GM12878 (cell line): ENCODE results near the gene SLC25A17. TPM values are rescaled to one million over a fixed set of nuclear protein-coding genes. Genes with fewer than 3 reads are reported as not detected.

Experiments
- ATF7 ChIP-seq: fragments of 450-650 bp; IDR thresholded peaks from 2 replicates; pipeline ENCODE4 v1.6.1; 2016; ENCODE audit warnings: low read depth, mild to moderate bottlenecking
- EP300 ChIP-seq, 2 experiments: fragments of 150-350 bp in 1 of 2; IDR thresholded peaks; 2 replicates each; pipeline ENCODE4 v1.6.1; 2011 to 2012; ENCODE audit warnings: low read depth in 2 of 2, low read length in 2 of 2, borderline replicate concordance in 1 of 2, improper control_type of control experiment in 1 of 2, inconsistent platforms in 1 of 2; ENCODE audit not compliant: control insufficient read depth in 1 of 2
- PAX5 ChIP-seq: IDR thresholded peaks from 2 replicates; pipeline ENCODE4 v1.6.1; 2011; ENCODE audit warnings: low read depth, low read length, borderline replicate concordance
- RB1 ChIP-seq: fragments of 450-650 bp; formaldehyde crosslinking; IDR thresholded peaks from 2 replicates; pipeline ENCODE4 v1.6.1; 2017; ENCODE audit warnings: mild to moderate bottlenecking, borderline replicate concordance
- SRF ChIP-seq, 2 experiments: IDR thresholded peaks; 2 replicates each; pipeline ENCODE4 v1.6.1; 2011; ENCODE audit warnings: low read depth in 2 of 2, low read length in 2 of 2, mild to moderate bottlenecking in 1 of 2, moderate library complexity in 1 of 2
- SUPT20H ChIP-seq: IDR thresholded peaks from 2 replicates; pipeline ENCODE4 v1.6.1; 2011; ENCODE audit warnings: low read depth, mild to moderate bottlenecking, low read length, moderate library complexity, borderline replicate concordance; ENCODE audit not compliant: control insufficient read depth
- polyA plus RNA-seq, 11 experiments: library from polyadenylated mRNA; depleted of rRNA in 4 of 11; unstranded in 6 of 11; stranded (reverse) in 5 of 11; fragments of >200 nt; fragmentation: Nextera tagmentation in 4 of 11; fragmentation: Illumina TruSeq in 1 of 11; extraction: Ambion mirVana in 4 of 11; extraction: Trizol in 1 of 11; gene quantifications; 1 replicate in 1 of 11; 2 replicates in 10 of 11; pipeline versions ENCODE4 v1.2.1 to v1.2.3, GENCODE V29; 2011 to 2016; ENCODE audit warnings: inconsistent platforms in 2 of 11, missing spikeins in 2 of 11, low read depth in 1 of 11
- total RNA-seq, 4 experiments: library from RNA; depleted of rRNA in 3 of 4; stranded (reverse); fragments of >200 nt in 3 of 4; fragmentation: Illumina TruSeq in 1 of 4; extraction: Trizol in 1 of 4; gene quantifications; 2 replicates each; pipeline versions ENCODE4 v1.2.1 to v1.2.3, GENCODE V29; 2013 to 2021
- TF ChIP-seq, protein P1 (sequence below): IDR thresholded peaks from 2 replicates; pipeline ENCODE4 v1.6.1; 2011; ENCODE audit warnings: mild to moderate bottlenecking, low read depth, low read length, moderate library complexity; ENCODE audit not compliant: insufficient replicate concordance
- TF ChIP-seq, protein P2 (sequence below): IDR thresholded peaks from 2 replicates; pipeline ENCODE4 v1.6.1; 2012; ENCODE audit warnings: mild to moderate bottlenecking, low read depth, low read length

SLC25A17 gene
- total and polyA plus RNA-seq, 10 of the 15 experiments (the other 5 are each of a cell fraction or from before 2014, with no cell fraction given) = 37.5 to 113 (median 62.3) TPM

DNA sequence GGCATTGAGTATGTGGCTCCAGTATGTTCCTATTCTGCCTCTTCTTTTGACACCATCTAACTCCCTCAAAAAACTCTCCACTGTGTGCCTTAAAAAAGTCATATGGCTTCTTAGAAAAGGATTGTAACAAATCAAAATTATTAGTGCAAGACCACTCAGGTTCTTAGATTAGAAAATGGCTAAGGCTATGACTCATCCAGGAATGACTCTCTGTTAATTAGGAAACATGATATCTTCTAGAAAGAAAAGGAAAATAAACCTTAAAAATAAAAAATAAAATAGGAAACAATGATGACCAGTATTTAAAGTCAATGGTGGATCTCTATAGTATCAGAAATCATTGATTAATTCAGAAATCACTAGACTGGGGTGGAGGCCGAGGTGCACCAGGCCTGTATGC lies 21.7 kb downstream of the SLC25A17 start (continued):
- TF ChIP-seq, protein P1, sequence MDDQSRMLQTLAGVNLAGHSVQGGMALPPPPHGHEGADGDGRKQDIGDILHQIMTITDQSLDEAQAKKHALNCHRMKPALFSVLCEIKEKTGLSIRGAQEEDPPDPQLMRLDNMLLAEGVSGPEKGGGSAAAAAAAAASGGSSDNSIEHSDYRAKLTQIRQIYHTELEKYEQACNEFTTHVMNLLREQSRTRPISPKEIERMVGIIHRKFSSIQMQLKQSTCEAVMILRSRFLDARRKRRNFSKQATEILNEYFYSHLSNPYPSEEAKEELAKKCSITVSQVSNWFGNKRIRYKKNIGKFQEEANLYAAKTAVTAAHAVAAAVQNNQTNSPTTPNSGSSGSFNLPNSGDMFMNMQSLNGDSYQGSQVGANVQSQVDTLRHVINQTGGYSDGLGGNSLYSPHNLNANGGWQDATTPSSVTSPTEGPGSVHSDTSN = no peak
- TF ChIP-seq, protein P2, sequence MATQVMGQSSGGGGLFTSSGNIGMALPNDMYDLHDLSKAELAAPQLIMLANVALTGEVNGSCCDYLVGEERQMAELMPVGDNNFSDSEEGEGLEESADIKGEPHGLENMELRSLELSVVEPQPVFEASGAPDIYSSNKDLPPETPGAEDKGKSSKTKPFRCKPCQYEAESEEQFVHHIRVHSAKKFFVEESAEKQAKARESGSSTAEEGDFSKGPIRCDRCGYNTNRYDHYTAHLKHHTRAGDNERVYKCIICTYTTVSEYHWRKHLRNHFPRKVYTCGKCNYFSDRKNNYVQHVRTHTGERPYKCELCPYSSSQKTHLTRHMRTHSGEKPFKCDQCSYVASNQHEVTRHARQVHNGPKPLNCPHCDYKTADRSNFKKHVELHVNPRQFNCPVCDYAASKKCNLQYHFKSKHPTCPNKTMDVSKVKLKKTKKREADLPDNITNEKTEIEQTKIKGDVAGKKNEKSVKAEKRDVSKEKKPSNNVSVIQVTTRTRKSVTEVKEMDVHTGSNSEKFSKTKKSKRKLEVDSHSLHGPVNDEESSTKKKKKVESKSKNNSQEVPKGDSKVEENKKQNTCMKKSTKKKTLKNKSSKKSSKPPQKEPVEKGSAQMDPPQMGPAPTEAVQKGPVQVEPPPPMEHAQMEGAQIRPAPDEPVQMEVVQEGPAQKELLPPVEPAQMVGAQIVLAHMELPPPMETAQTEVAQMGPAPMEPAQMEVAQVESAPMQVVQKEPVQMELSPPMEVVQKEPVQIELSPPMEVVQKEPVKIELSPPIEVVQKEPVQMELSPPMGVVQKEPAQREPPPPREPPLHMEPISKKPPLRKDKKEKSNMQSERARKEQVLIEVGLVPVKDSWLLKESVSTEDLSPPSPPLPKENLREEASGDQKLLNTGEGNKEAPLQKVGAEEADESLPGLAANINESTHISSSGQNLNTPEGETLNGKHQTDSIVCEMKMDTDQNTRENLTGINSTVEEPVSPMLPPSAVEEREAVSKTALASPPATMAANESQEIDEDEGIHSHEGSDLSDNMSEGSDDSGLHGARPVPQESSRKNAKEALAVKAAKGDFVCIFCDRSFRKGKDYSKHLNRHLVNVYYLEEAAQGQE = no peak
- TF ChIP-seq PAX5 (no peak), SUPT20H (no peak), EP300 (IDR thresholded peaks at IDR 0.05; ENCODE audit: borderline replicate concordance in 1 of 2, control insufficient read depth in 1 of 2, low read depth in 2 of 2, low read length in 2 of 2) (no peak), ATF7 (no peak), RB1 (no peak), SRF (IDR thresholded peaks at IDR 0.05; ENCODE audit: low read depth in 2 of 2, low read length in 2 of 2) (no peak)
